ENCODE measurements around the gene EVC2. TPM values are rescaled to one million over a fixed set of nuclear protein-coding genes. Genes with fewer than 3 reads are reported as not detected.

The EVC2 gene
- total and polyA plus RNA-seq, 2 of the 4 experiments (the other 2 are of a cell fraction), result 2.7 to 5.9 TPM

DNA sequence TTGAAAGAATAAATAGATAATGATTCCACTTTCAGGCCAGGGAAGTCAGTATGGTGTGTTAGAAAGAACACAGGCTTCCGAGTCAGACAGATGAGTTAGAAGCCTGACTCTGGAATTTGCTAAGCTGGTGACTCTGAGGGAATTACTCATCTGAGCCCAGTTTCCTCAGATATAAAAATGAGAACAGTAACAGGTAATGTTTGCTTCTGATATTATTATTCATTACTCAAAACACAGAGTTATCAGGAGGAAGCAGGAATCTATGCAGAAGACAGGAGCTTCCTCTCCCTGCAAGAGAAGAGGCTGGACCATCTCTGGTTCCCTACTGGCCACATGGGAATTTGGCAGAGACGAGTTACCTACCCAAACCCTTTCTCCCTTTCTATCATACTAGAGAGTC lies 163.1 kb downstream of the EVC2 start:
- H3K4me2 ChIP-seq (ENCODE audit: low read depth, low read length), result no peak overlapping the region
- H3K36me3 ChIP-seq (ENCODE audit: control insufficient read depth, insufficient read depth, low read length), result peaks cover 1% of the 10 kb centered on the region; the same call in 1 of the 2 replicates
- in situ Hi-C loops (cut with MboI; ENCODE audit: low sequenced_read_pairs) (no loop called here), dilution Hi-C loops (cut with HindIII; ENCODE audit: low sequenced_read_pairs, unreplicated experiment) (no loop called here), intact Hi-C loops (cut with micrococcal nuclease) (no loop called here)
- no peaks in the 10 kb centered on the region for H3K27me3 ChIP-seq (ENCODE audit: control insufficient read depth, insufficient read depth, low read length)
- no peak overlapping the region for H4K91ac ChIP-seq (ENCODE audit: insufficient read depth, low read depth, low read length)
- H4K5ac ChIP-seq (ENCODE audit: low read depth, low read length), result no peak overlapping the region
- no peaks in the 10 kb centered on the region for H3K4me1 ChIP-seq (ENCODE audit: control insufficient read depth, insufficient read depth, low read length)
- no peaks in the 10 kb centered on the region; the same call in 1 of the 2 replicates for H3K9me1 ChIP-seq (ENCODE audit: insufficient read depth, low read length)
- H2BK20ac ChIP-seq (ENCODE audit: low read depth, low read length), result no peak overlapping the region
- H2BK5ac ChIP-seq (ENCODE audit: low read depth, low read length, poor library complexity, severe bottlenecking), result no peak overlapping the region
- H4K20me1 ChIP-seq (ENCODE audit: insufficient read depth, low read length), result no peaks in the 10 kb centered on the region
- no peaks in the 10 kb centered on the region for H3K79me1 ChIP-seq (ENCODE audit: low read depth in 1 of 2, low read length in 2 of 2)
- DNase-seq (peak; percentile 12), ATAC-seq (ENCODE audit: low read depth) (peak; percentile 44; the same call in 1 of the 2 replicates)
- no peak overlapping the region for H3K56ac ChIP-seq (ENCODE audit: extremely low read depth, insufficient read depth, low read length)
- no peak overlapping the region for H3K23ac ChIP-seq (ENCODE audit: low read depth, low read length)
- H2AK9ac ChIP-seq (replicated peaks; ENCODE audit: low read depth, low read length, poor library complexity), result no peak overlapping the region
- H3K27ac ChIP-seq (ENCODE audit: insufficient read depth, low read length), result no peak overlapping the region
- H3K4ac ChIP-seq (ENCODE audit: low read depth, low read length), result no peak overlapping the region
- CTCF ChIA-PET, result no interaction called here
- no peak overlapping the region for H3K4me3 ChIP-seq (ENCODE audit: insufficient read depth, low read depth, low read length)
- WGBS, 2 experiments (ENCODE audit: extremely low coverage in 2 of 2, insufficient read length in 1 of 2), result no CpG with 5 or more reads among the region's 2 CpGs
- no peaks in the 10 kb centered on the region for H3K9me3 ChIP-seq (ENCODE audit: control insufficient read depth, insufficient read depth, low read length)
- no peak overlapping the region for H4K8ac ChIP-seq (ENCODE audit: low read depth in 2 of 2, low read length in 2 of 2)
- no peak overlapping the region for H2AFZ ChIP-seq (replicated peaks; ENCODE audit: low read length, poor library complexity)
- no peak overlapping the region for H2BK120ac ChIP-seq (ENCODE audit: low read depth, low read length)
- H3K18ac ChIP-seq (ENCODE audit: low read depth, low read length), result no peak overlapping the region
- no peak overlapping the region for H2AK5ac ChIP-seq (ENCODE audit: low read depth, low read length)
- no peak overlapping the region for H3K9ac ChIP-seq (ENCODE audit: low read depth, low read length)
- no peak for TF ChIP-seq MAFK (IDR thresholded peaks at IDR 0.05; ENCODE audit: low read depth, low read length)
- no peak for TF ChIP-seq CEBPB (IDR thresholded peaks at IDR 0.05; ENCODE audit: low read depth, low read length)
- TF ChIP-seq POLR2A (IDR thresholded peaks at IDR 0.05; ENCODE audit: low read depth, low read length), result no peak
- TF ChIP-seq MXI1 (IDR thresholded peaks at IDR 0.05; ENCODE audit: borderline replicate concordance, low read depth, low read length), result no peak
- TF ChIP-seq CHD1 (IDR thresholded peaks at IDR 0.05; ENCODE audit: low read depth, low read length), result no peak
- TF ChIP-seq, protein P1, sequence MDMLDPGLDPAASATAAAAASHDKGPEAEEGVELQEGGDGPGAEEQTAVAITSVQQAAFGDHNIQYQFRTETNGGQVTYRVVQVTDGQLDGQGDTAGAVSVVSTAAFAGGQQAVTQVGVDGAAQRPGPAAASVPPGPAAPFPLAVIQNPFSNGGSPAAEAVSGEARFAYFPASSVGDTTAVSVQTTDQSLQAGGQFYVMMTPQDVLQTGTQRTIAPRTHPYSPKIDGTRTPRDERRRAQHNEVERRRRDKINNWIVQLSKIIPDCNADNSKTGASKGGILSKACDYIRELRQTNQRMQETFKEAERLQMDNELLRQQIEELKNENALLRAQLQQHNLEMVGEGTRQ (IDR thresholded peaks at IDR 0.05; ENCODE audit: low read depth, low read length), result no peak
- TF ChIP-seq, protein P2, sequence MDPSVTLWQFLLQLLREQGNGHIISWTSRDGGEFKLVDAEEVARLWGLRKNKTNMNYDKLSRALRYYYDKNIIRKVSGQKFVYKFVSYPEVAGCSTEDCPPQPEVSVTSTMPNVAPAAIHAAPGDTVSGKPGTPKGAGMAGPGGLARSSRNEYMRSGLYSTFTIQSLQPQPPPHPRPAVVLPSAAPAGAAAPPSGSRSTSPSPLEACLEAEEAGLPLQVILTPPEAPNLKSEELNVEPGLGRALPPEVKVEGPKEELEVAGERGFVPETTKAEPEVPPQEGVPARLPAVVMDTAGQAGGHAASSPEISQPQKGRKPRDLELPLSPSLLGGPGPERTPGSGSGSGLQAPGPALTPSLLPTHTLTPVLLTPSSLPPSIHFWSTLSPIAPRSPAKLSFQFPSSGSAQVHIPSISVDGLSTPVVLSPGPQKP (IDR thresholded peaks at IDR 0.05; ENCODE audit: borderline replicate concordance, low read depth, low read length), result no peak
- TF ChIP-seq NFE2L2 (IDR thresholded peaks at IDR 0.05; ENCODE audit: low read depth, low read length), result no peak
- TF ChIP-seq BHLHE40 (IDR thresholded peaks at IDR 0.05; ENCODE audit: low read depth, low read length), result no peak
- TF ChIP-seq FOS (IDR thresholded peaks at IDR 0.05; ENCODE audit: low read depth, low read length), result no peak
- BruUV-seq (replicated peaks), result no TSS peak
- H3K14ac ChIP-seq (replicated peaks; ENCODE audit: low read depth, low read length), result no peak overlapping the region
- POLR2A ChIA-PET (ENCODE audit: unreplicated experiment), result no interaction called here
- H2BK15ac ChIP-seq (ENCODE audit: low read depth, low read length), result no peak overlapping the region

All from IMR-90 (cell line).